Spleen (tissue), 11 donors: ENCODE results near the gene ABTB1. TPM values are rescaled to one million over a fixed set of nuclear protein-coding genes. Genes with fewer than 3 reads are reported as not detected.
A peak's percentile ranks its signal among the peaks of the same experiment; 100 is the strongest.

Experiments
- DNase-seq: peaks from one replicate; pipeline ENCODE4 v3.0.0-alpha.2; 2020
- H3K27ac ChIP-seq, 8 donors: fragments of 200-600 bp; sonication (generic) in 7 of 8; 1 replicate in 4 of 8; 2 replicates in 4 of 8; pipeline versions ENCODE4 v1.5.0 to v1.8.0; 2016 to 2021; ENCODE audit warnings: inconsistent platforms in 4 of 8, mild to moderate bottlenecking in 4 of 8, moderate library complexity in 1 of 8
- H3K27me3 ChIP-seq, 7 donors: fragments of 200-600 bp; sonication (generic) in 6 of 7; replicated peaks in 1 of 7; 1 replicate in 4 of 7; 2 replicates in 3 of 7; pipeline versions ENCODE4 v1.5.0 to v1.8.0; 2016 to 2021; ENCODE audit warnings: inconsistent platforms in 3 of 7, mild to moderate bottlenecking in 1 of 7
- H3K36me3 ChIP-seq, 6 donors: fragments of 200-600 bp; sonication (generic) in 5 of 6; 1 replicate in 4 of 6; 2 replicates in 2 of 6; pipeline versions ENCODE4 v1.5.0 to v1.8.0; 2016 to 2021; ENCODE audit warnings: inconsistent platforms in 2 of 6
- H3K4me1 ChIP-seq, 6 donors: fragments of 200-600 bp; sonication (generic) in 5 of 6; 1 replicate in 3 of 6; 2 replicates in 3 of 6; pipeline versions ENCODE4 v1.5.0 to v1.8.0; 2016 to 2021; ENCODE audit warnings: inconsistent platforms in 3 of 6
- H3K4me3 ChIP-seq, 8 donors: fragments of 200-600 bp; sonication (generic) in 7 of 8; 1 replicate in 4 of 8; 2 replicates in 4 of 8; pipeline versions ENCODE4 v1.5.0 to v1.8.0; 2016 to 2021; ENCODE audit warnings: inconsistent platforms in 4 of 8, mild to moderate bottlenecking in 4 of 8, moderate library complexity in 2 of 8
- H3K9me3 ChIP-seq, 8 donors: fragments of 200-600 bp; sonication (generic) in 7 of 8; 1 replicate in 4 of 8; 2 replicates in 4 of 8; pipeline versions ENCODE4 v1.5.0 to v1.8.0; 2016 to 2021; ENCODE audit warnings: inconsistent platforms in 4 of 8
- POLR2A ChIP-seq, 3 donors: fragments of 450-650 bp; IDR thresholded peaks; one replicate each; pipeline ENCODE4 v1.5.1; 2017; ENCODE audit warnings: antibody characterized with exemption in 3 of 3, mild to moderate bottlenecking in 1 of 3
- POLR2AphosphoS5 ChIP-seq, 3 donors: sonication (generic); formaldehyde crosslinking; IDR thresholded peaks; one replicate each; pipeline ENCODE4 v1.5.1; 2017; ENCODE audit warnings: antibody characterized with exemption in 3 of 3
- WGBS, 5 donors: extraction: QIAGEN DNeasy Blood & Tissue Kit in 3 of 5; methylation state at CpG; one replicate each; pipeline versions ENCODE4 v1.1.5 to v1.1.7; 2013 to 2018; 5-methylcytosine and 5-hydroxymethylcytosine counted together
- intact Hi-C: fragments of 100-400 bp; cut with DNase I; formaldehyde crosslinking; loops from one replicate; pipeline ENCODE4 v1.15.0; 2023; ENCODE audit warnings: low total_unique reads
- polyA plus RNA-seq, 3 donors: library from polyadenylated mRNA; stranded (reverse); fragments of 200-250 nt; gene quantifications; one replicate each; pipeline ENCODE4 v1.2.1, GENCODE V29; 2013
- total RNA-seq, 7 donors: library from RNA; depleted of rRNA in 3 of 7; stranded (reverse); fragments of >200 nt in 3 of 7; fragmentation: NEBNext Ultra II Directional in 4 of 7; extraction: Animal tissue kit (Norgen Biotek cat#: 25700) in 4 of 7; gene quantifications; one replicate each; pipeline versions ENCODE4 v1.1.0 to v1.2.1, GENCODE V29; 2016 to 2021
- TF ChIP-seq, protein P1 (sequence below), 11 experiments: fragments of 200-600 bp in 7 of 11; fragments of 450-650 bp in 4 of 11; sonication (generic) in 4 of 11; IDR thresholded peaks in 8 of 11; conservative IDR thresholded peaks in 3 of 11; 1 replicate in 7 of 11; 2 replicates in 4 of 11; pipeline versions ENCODE4 v1.4.0 to v1.8.0; 2016 to 2021; ENCODE audit warnings: antibody characterized with exemption in 11 of 11, inconsistent platforms in 4 of 11, mild to moderate bottlenecking in 1 of 11
- donor health status: healthy with polysubstance abuse.
- donor health status: DM: no; HTN: no; CAD: no; lungs with moderate emphysema.
- donor health status: DM: no; HTN: no; CAD: no.
- donor health status: Bipolar disorder and iron deficiency.
- donor health status: healthy.
- donor health status: DM: no; HTN: no; CAD: no.
- donor health status: DM: yes; HTN: yes; CAD: no.

Gene ABTB1
- total and polyA plus RNA-seq, 10 donors: 57.9 to 172 (median 145) TPM

DNA sequence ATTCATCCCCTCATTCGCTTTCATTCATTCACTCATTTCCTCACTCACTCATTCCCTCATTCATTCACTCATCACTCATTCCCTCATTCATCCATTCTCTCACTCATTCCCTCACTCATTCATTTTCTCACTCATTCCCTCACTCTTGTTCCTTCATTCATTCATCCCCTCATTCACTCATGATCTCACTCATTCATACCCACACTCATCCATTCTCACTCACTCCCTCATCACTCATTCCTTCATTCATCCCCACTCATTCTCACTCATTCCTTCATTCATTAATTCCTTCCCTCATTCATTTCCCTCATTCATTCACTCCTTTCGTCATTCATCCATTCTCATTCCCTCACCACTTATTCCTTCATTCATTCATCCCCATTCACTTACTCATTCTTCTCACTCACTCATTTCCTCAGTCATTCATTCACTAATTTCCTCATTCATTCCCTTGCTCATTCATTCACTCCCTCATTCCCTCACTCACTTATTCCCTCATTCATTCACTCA, 14.5 kb downstream of the ABTB1 start:
- peaks cover 0 to 38% (median 10%) of the 10 kb centered on the region in 6 donors for H3K4me1 ChIP-seq
- no peak for DNase-seq
- H3K4me3 ChIP-seq: no peak overlapping the region
- no peak overlapping the region for H3K27ac ChIP-seq
- 95 to 100% (median 98%) methylated on average over 2 of the region's 2 CpGs for WGBS, 5 donors
- H3K27me3 ChIP-seq: no peaks in the 10 kb centered on the region
- peaks cover 0 to 39% (median 5%) of the 10 kb centered on the region in 6 donors for H3K36me3 ChIP-seq
- no peak for TF ChIP-seq POLR2AphosphoS5 (IDR thresholded peaks at IDR 0.05)
- TF ChIP-seq, protein P1, sequence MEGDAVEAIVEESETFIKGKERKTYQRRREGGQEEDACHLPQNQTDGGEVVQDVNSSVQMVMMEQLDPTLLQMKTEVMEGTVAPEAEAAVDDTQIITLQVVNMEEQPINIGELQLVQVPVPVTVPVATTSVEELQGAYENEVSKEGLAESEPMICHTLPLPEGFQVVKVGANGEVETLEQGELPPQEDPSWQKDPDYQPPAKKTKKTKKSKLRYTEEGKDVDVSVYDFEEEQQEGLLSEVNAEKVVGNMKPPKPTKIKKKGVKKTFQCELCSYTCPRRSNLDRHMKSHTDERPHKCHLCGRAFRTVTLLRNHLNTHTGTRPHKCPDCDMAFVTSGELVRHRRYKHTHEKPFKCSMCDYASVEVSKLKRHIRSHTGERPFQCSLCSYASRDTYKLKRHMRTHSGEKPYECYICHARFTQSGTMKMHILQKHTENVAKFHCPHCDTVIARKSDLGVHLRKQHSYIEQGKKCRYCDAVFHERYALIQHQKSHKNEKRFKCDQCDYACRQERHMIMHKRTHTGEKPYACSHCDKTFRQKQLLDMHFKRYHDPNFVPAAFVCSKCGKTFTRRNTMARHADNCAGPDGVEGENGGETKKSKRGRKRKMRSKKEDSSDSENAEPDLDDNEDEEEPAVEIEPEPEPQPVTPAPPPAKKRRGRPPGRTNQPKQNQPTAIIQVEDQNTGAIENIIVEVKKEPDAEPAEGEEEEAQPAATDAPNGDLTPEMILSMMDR (IDR thresholded peaks at IDR 0.05 in 8 of 11, conservative IDR thresholded peaks at IDR 0.05 in 3 of 11): no peak
- TF ChIP-seq POLR2A (IDR thresholded peaks at IDR 0.05): no peak
- H3K9me3 ChIP-seq: no peaks in the 10 kb centered on the region
- intact Hi-C loops: no loop called here

DNA sequence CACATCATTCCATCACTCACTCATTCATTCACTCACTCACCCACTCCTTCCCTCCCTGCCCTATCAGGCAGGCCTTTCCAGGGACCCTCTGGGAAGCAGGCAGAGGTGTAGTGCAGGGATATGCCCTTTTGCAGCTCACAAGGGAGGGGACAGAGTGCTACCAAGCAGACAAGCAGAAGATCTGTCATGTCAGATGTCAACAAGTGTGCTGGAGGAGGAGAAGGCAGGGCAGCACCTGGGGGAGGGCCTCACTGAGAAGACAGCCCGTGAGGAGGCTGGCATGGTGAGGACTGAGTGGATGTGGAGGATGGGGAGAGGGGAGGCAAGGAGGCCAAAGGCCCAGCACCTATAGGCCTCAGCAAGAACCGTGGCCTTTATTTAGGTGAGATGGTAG, 15.3 kb downstream of the ABTB1 start:
- intact Hi-C loops: no loop called here
- TF ChIP-seq, protein P1 (IDR thresholded peaks at IDR 0.05 in 8 of 11, conservative IDR thresholded peaks at IDR 0.05 in 3 of 11): no peak
- TF ChIP-seq POLR2A (IDR thresholded peaks at IDR 0.05) (no peak), POLR2AphosphoS5 (IDR thresholded peaks at IDR 0.05) (peak in 1 of 3 donors; percentile 21)
- H3K27ac ChIP-seq: no peak overlapping the region

DNA sequence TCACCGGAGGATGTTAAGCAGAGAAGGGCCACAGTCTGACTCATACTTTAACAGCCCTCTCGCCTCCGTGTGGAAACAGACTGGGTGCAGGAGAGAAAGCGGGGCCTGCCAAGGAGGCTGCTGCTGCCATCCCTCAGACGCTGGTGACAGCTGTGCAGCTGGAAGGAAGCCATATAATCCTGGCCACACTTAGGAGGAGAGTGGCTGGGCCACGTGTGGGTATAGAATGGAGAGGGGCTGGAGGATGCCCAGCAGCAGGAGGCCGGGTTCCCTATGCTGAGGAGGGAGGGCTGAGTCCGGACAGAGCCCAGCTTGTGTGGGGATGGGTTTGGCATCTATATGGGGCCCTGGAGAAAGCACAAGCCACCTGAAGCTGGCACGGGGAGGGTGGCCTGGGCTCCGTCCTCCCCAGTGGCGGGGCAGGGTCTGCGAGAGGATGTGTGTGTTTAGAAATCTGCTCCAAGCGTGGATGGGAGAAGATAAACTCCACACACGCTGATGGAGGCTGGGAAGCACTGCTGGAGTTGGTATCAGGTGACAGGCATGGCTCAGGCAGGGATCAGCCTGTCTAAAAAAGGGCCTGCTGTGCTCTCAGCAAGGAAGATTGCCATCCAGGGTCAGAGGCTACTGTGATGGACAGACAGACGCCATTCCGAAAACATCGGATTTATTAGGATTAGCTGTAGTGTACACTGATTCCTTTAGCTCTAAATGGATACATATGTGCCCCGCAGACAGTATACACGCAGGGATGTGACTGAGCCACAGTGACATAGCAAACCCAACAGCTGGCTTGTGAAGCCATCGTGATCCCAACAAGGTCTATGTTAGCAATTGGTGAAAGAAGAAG, 15.9 kb downstream of the ABTB1 start:
- DNase-seq: peak; percentile 55

More for the DNA sequence above, 15.3 kb downstream of the ABTB1 start:
- H3K4me1 ChIP-seq: peaks cover 0 to 31% (median 10%) of the 10 kb centered on the region in 6 donors
- no peaks in the 10 kb centered on the region for H3K9me3 ChIP-seq
- H3K36me3 ChIP-seq: peaks cover 0 to 42% (median 5%) of the 10 kb centered on the region in 6 donors
- no peak for DNase-seq
- no peaks in the 10 kb centered on the region for H3K27me3 ChIP-seq
- H3K4me3 ChIP-seq: no peak overlapping the region
- 64 to 88% (median 83%) methylated on average over 2 of the region's 2 CpGs for WGBS, 5 donors

More for the DNA sequence above, 15.9 kb downstream of the ABTB1 start:
- TF ChIP-seq POLR2A (IDR thresholded peaks at IDR 0.05): no peak
- no peak for TF ChIP-seq POLR2AphosphoS5 (IDR thresholded peaks at IDR 0.05)
- TF ChIP-seq, protein P1 (IDR thresholded peaks at IDR 0.05 in 8 of 11, conservative IDR thresholded peaks at IDR 0.05 in 3 of 11): no peak
- H3K9me3 ChIP-seq: no peaks in the 10 kb centered on the region
- H3K4me1 ChIP-seq: peaks cover 0 to 24% (median 8%) of the 10 kb centered on the region in 6 donors
- intact Hi-C loops: no loop called here
- peaks cover 0 to 49% (median 6%) of the 10 kb centered on the region in 6 donors for H3K36me3 ChIP-seq
- H3K27ac ChIP-seq: no peak overlapping the region
- no peaks in the 10 kb centered on the region for H3K27me3 ChIP-seq
- no peak overlapping the region for H3K4me3 ChIP-seq
- 85 to 90% (median 86%) methylated on average over 19 to 20 of the region's 20 CpGs for WGBS, 5 donors
